ENCODE measurements around the gene ABCA2. TPM values are rescaled to one million over a fixed set of nuclear protein-coding genes. Genes with fewer than 3 reads are reported as not detected.
A peak's percentile ranks its signal among the peaks of the same experiment; 100 is the strongest.

Gene ABCA2
- total RNA-seq, 6 donors from 2014 or later = 14.7 to 49.2 (median 29.6) TPM

DNA sequence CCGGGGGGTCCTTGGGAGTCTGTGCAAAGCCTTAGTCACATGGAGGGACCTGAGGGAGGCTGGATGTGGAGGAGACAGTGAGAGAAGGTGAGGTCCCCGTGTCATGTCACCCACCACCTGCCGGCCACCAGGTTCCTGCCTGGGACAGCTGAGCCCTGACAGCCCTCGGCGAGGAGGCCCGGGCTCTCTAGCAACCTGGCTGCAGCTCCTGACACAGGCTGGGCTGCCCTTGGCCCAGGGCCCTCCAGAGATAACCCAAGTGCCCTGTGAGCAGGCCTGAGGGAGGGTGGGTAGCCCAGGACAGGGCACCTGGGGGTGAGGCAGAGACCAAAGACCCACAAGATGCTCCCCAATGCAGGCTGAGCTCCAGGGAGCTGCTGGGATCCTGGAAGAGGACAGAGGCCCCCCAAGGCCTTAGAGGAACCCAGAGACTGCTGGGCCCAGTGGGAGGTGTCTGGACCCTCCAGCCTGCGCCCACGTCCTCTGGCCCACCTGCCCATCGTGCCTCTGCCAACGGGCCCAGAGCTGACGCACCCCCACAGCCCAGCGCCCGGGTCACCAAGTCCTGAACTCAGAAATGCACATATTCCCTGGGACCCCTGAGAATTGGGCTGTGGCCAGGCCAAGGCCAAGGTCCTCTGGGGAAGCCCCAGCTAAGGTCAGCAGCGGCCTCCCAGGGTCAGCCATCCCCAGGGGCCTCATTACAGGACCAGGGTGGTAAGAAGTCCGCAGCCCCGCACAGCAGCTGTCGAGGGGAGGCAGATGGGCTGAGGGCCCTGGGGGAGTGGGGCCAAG lies 59.5 kb downstream of the ABCA2 start:
- Histone ChIP-seq H3K27ac (no peak overlapping the region), H3K9me3 (no peaks in the 10 kb centered on the region), H3K36me3 (no peaks in the 10 kb centered on the region), H3K4me1 (peaks cover 7 to 20% (median 13%) of the 10 kb centered on the region in 4 donors), H3K4me3 (no peak overlapping the region), H3K27me3 (no peaks in the 10 kb centered on the region)
- TF ChIP-seq CTCF (IDR thresholded peaks at IDR 0.05) = no peak
- no peak for TF ChIP-seq EP300 (IDR thresholded peaks at IDR 0.05)
- TF ChIP-seq POLR2A (IDR thresholded peaks at IDR 0.05) = no peak
- TF ChIP-seq POLR2AphosphoS5 (IDR thresholded peaks at IDR 0.05) = no peak
- ATAC-seq (ENCODE audit: low FRiP score in 2 of 2) = no peak
- DNase-seq = peak in 1 of 2 donors; percentile 54
- WGBS, 2 donors = 76 to 81% methylated on average over 5 to 14 of the region's 17 CpGs

GRCh38 chr9:136965771-136966484 lies 62.1 kb downstream of the ABCA2 start:
- 20 to 21% methylated on average over 21 to 23 of the region's 23 CpGs for WGBS, 2 donors
- peak in 1 of 2 donors; percentile 41 for DNase-seq
- H3K27me3 ChIP-seq = no peaks in the 10 kb centered on the region
- H3K27ac ChIP-seq = no peak overlapping the region
- H3K4me1 ChIP-seq = peaks cover 7 to 20% (median 15%) of the 10 kb centered on the region in 4 donors
- H3K9me3 ChIP-seq = no peaks in the 10 kb centered on the region
- no peaks in the 10 kb centered on the region for H3K36me3 ChIP-seq
- no peak for ATAC-seq (ENCODE audit: low FRiP score in 2 of 2)
- no peak for TF ChIP-seq POLR2AphosphoS5 (IDR thresholded peaks at IDR 0.05)
- TF ChIP-seq POLR2A (IDR thresholded peaks at IDR 0.05) = no peak
- TF ChIP-seq CTCF (IDR thresholded peaks at IDR 0.05) = no peak
- TF ChIP-seq EP300 (IDR thresholded peaks at IDR 0.05) = no peak
- H3K4me3 ChIP-seq = no peak overlapping the region

DNA sequence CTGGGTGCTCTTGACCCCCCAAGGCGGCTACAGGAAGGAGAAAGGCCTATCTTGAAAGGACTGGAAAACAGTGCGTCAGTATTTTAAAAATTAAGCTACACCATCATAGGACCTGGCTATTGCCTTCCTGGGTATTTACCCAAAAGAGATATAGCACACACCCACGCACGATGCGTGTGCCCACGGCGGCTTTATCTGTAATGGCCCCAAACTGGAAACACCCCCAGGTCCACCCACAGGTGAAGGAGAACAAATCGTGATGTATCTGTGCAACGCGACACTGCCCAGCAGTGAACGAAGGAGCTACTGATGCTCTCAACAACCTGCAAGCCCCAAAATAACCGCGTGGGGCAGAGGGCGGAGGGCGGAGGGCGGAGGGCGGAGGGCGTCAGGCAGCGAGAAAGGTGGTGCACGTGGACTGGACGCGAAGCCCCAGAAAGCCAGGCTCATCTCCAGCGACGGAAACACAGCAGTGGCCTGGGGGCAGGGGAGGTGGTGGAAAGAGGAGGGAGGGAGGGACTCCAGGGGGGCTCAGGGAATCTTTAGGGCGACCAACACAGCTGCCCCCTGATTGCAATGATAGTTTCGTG lies 63.1 kb downstream of the ABCA2 start:
- Histone ChIP-seq H3K4me3 (no peak overlapping the region), H3K9me3 (no peaks in the 10 kb centered on the region), H3K36me3 (no peaks in the 10 kb centered on the region), H3K27me3 (no peaks in the 10 kb centered on the region), H3K27ac (no peak overlapping the region), H3K4me1 (peaks cover 7 to 20% (median 15%) of the 10 kb centered on the region in 4 donors)
- no peak for TF ChIP-seq CTCF (IDR thresholded peaks at IDR 0.05)
- no peak for TF ChIP-seq EP300 (IDR thresholded peaks at IDR 0.05)
- no peak for TF ChIP-seq POLR2AphosphoS5 (IDR thresholded peaks at IDR 0.05)
- no peak for TF ChIP-seq POLR2A (IDR thresholded peaks at IDR 0.05)
- ATAC-seq (ENCODE audit: low FRiP score in 2 of 2) = no peak
- 88 to 89% methylated on average over 26 of the region's 26 CpGs for WGBS, 2 donors
- peak in 1 of 2 donors; percentile 65 for DNase-seq

DNA sequence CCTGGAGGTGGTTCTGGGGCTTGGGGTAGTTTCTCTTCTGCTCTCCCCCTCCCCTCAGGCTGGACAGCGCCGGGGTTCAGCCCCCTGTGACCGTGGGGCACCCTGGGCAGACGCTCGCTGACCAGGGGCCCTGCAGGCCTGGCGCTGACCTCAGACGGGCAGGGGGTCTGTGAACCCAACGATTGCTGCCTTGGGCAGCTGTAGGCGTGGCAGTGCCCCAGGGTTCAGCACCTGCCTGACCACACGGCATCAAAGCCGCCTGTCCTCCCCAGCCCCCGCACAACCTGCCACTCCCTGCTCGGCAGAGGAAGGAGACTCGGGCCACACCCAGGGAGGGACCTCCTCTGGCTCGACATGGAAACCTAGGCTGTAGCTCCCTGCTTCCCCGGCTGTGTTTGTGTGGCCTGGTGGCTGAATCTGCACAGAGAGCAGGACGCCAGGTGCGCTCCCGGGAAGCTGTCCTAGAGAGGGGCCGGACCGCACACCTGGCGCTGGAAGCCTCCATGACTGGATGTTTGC lies 63.8 kb downstream of the ABCA2 start:
- DNase-seq = peak in 1 of 2 donors; percentile 64
- H3K4me3 ChIP-seq = no peak overlapping the region
- WGBS, 2 donors = 75% methylated on average over 18 of the region's 22 CpGs; no CpG with 5 or more reads in 1 of the 2 donors

More for the DNA sequence above, 63.8 kb downstream of the ABCA2 start:
- no peaks in the 10 kb centered on the region for H3K36me3 ChIP-seq
- TF ChIP-seq POLR2AphosphoS5 (IDR thresholded peaks at IDR 0.05) = no peak
- no peak for TF ChIP-seq CTCF (IDR thresholded peaks at IDR 0.05)
- TF ChIP-seq POLR2A (IDR thresholded peaks at IDR 0.05) = no peak
- no peak for TF ChIP-seq EP300 (IDR thresholded peaks at IDR 0.05)
- H3K4me1 ChIP-seq = peaks cover 7 to 26% (median 18%) of the 10 kb centered on the region in 4 donors
- no peak overlapping the region for H3K27ac ChIP-seq
- no peaks in the 10 kb centered on the region for H3K9me3 ChIP-seq
- H3K27me3 ChIP-seq = no peaks in the 10 kb centered on the region
- no peak for ATAC-seq (ENCODE audit: low FRiP score in 2 of 2)
